DOHH2 (cell line): Measurements from ENCODE around the gene ZNF12.

ENCODE experiments used
- EZH2phosphoT487 ChIP-seq: fragments of 200-600 bp; sonication (generic); IDR thresholded peaks from 2 replicates; pipeline ENCODE4 v1.6.1; 2017; ENCODE audit warnings: borderline replicate concordance, mild to moderate bottlenecking, antibody characterized with exemption, low read length, moderate library complexity, mixed read lengths
- TF ChIP-seq, protein P1 (sequence below): fragments of 200-600 bp; sonication (generic); IDR thresholded peaks from one replicate; pipeline ENCODE4 v1.5.1; 2014; ENCODE audit warnings: antibody characterized with exemption, mild to moderate bottlenecking, low read depth, low read length; ENCODE audit not compliant: poor library complexity, severe bottlenecking

DNA sequence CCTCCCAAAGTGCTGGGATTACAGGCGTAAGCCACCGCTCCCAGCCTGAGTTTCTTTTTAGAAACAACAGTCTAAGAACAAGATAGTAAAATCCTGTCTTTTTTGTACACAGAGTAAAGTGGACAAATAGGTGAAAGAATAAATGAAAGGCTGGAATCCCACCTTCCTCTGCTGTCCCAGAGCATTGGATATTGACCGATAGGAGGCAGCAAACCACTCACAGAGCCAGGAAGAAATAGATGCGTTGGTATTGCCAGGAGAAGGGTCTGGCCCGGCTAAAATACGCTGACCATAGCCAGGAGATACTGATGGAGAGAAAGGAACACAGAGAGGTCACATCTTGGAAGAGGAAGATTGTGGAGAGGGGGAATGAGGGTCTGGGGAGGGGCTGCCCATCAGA, 11.4 kb upstream of the ZNF12 start:
- TF ChIP-seq, protein P1, sequence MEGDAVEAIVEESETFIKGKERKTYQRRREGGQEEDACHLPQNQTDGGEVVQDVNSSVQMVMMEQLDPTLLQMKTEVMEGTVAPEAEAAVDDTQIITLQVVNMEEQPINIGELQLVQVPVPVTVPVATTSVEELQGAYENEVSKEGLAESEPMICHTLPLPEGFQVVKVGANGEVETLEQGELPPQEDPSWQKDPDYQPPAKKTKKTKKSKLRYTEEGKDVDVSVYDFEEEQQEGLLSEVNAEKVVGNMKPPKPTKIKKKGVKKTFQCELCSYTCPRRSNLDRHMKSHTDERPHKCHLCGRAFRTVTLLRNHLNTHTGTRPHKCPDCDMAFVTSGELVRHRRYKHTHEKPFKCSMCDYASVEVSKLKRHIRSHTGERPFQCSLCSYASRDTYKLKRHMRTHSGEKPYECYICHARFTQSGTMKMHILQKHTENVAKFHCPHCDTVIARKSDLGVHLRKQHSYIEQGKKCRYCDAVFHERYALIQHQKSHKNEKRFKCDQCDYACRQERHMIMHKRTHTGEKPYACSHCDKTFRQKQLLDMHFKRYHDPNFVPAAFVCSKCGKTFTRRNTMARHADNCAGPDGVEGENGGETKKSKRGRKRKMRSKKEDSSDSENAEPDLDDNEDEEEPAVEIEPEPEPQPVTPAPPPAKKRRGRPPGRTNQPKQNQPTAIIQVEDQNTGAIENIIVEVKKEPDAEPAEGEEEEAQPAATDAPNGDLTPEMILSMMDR, result no peak
- TF ChIP-seq EZH2phosphoT487, result no peak
